ENCODE measurements around the gene DPYD.

DPYD gene

GRCh38 chr1:97489834-97490233 is 431.0 kb downstream of the DPYD start:
- no peaks in the 10 kb centered on the region for H3K4me1 Mint-ChIP-seq
- H3K27ac Mint-ChIP-seq: no peak overlapping the region
- DNase-seq: no peak
- H3K36me3 Mint-ChIP-seq (ENCODE audit: low read depth): no peaks in the 10 kb centered on the region
- TF ChIP-seq CTCF (IDR thresholded peaks at IDR 0.05): no peak
- no peak overlapping the region for H3K4me3 Mint-ChIP-seq
- no peaks in the 10 kb centered on the region for H3K27me3 Mint-ChIP-seq (ENCODE audit: low read depth, poor library complexity)
- no peaks in the 10 kb centered on the region for H3K9me3 Mint-ChIP-seq

GRCh38 chr1:97488530-97488929 is 432.3 kb downstream of the DPYD start:
- H3K36me3 Mint-ChIP-seq (ENCODE audit: low read depth): no peaks in the 10 kb centered on the region
- no peaks in the 10 kb centered on the region for H3K9me3 Mint-ChIP-seq
- no peak for TF ChIP-seq CTCF (IDR thresholded peaks at IDR 0.05)
- no peaks in the 10 kb centered on the region for H3K4me1 Mint-ChIP-seq
- DNase-seq: no peak
- H3K4me3 Mint-ChIP-seq: no peak overlapping the region
- H3K27me3 Mint-ChIP-seq (ENCODE audit: low read depth, poor library complexity): no peaks in the 10 kb centered on the region
- H3K27ac Mint-ChIP-seq: no peak overlapping the region

- TF ChIP-seq CTCF (IDR thresholded peaks at IDR 0.05): no peak
- H3K27ac Mint-ChIP-seq: no peak overlapping the region
- no peak for DNase-seq
- H3K4me3 Mint-ChIP-seq: no peak overlapping the region
- H3K9me3 Mint-ChIP-seq: peaks cover 17% of the 10 kb centered on the region
- no peaks in the 10 kb centered on the region for H3K4me1 Mint-ChIP-seq
- H3K27me3 Mint-ChIP-seq (ENCODE audit: low read depth, poor library complexity): peaks cover 5% of the 10 kb centered on the region
- peaks cover 5% of the 10 kb centered on the region for H3K36me3 Mint-ChIP-seq (ENCODE audit: low read depth)
Measured at GRCh38 chr1:97482022-97482421, 438.8 kb downstream of the DPYD start.

- no peak overlapping the region for H3K27ac Mint-ChIP-seq
- peaks cover 6% of the 10 kb centered on the region for H3K36me3 Mint-ChIP-seq (ENCODE audit: low read depth)
- peaks cover 2% of the 10 kb centered on the region for H3K27me3 Mint-ChIP-seq (ENCODE audit: low read depth, poor library complexity)
Measured at GRCh38 chr1:97467445-97467844, 453.4 kb downstream of the DPYD start.

GRCh38 chr1:97464305-97464704 is 456.5 kb downstream of the DPYD start:
- Mint-ChIP-seq H3K4me1 (no peaks in the 10 kb centered on the region), H3K36me3 (ENCODE audit: low read depth) (peaks cover 6% of the 10 kb centered on the region), H3K27me3 (ENCODE audit: low read depth, poor library complexity) (peaks cover 2% of the 10 kb centered on the region), H3K27ac (no peak overlapping the region), H3K9me3 (peaks cover 18% of the 10 kb centered on the region), H3K4me3 (no peak overlapping the region)
- no peak for TF ChIP-seq CTCF (IDR thresholded peaks at IDR 0.05)
- DNase-seq: no peak

More at GRCh38 chr1:97467445-97467844, 453.4 kb downstream of the DPYD start:
- Mint-ChIP-seq H3K4me1 (no peaks in the 10 kb centered on the region), H3K4me3 (no peak overlapping the region), H3K9me3 (peaks cover 18% of the 10 kb centered on the region)
- DNase-seq: no peak
- TF ChIP-seq CTCF (IDR thresholded peaks at IDR 0.05): no peak

- Mint-ChIP-seq H3K4me1 (no peaks in the 10 kb centered on the region), H3K9me3 (peaks cover 18% of the 10 kb centered on the region)
- no peak for TF ChIP-seq CTCF (IDR thresholded peaks at IDR 0.05)
Measured at GRCh38 chr1:97461782-97462181, 459.1 kb downstream of the DPYD start.

More at GRCh38 chr1:97461782-97462181, 459.1 kb downstream of the DPYD start:
- H3K27ac Mint-ChIP-seq: no peak overlapping the region
- H3K4me3 Mint-ChIP-seq: no peak overlapping the region
- DNase-seq: no peak
- peaks cover 2% of the 10 kb centered on the region for H3K27me3 Mint-ChIP-seq (ENCODE audit: low read depth, poor library complexity)
- peaks cover 6% of the 10 kb centered on the region for H3K36me3 Mint-ChIP-seq (ENCODE audit: low read depth)

Measured in nephron progenitor cell (in vitro differentiated cells).